Measurements from ENCODE around the gene IER2.
A peak's percentile ranks its signal among the peaks of the same experiment; 100 is the strongest.

The IER2 gene

GRCh38 chr19:13150187-13150930, at the start of gene IER2, which contains the start of gene STX10:
TSS of gene IER2 (plus strand) at chr19:13150411. CDS start at chr19:13153187, 2,776 bp downstream.
TSS of gene STX10 (minus strand) at chr19:13150375. CDS start at chr19:13150173, 202 bp downstream.
- peak; percentile 89 for DNase-seq (ENCODE audit: low read depth)

- DNase-seq (ENCODE audit: low read depth) = no peak
These were observed 49.2 kb upstream of the IER2 start for GRCh38 chr19:13100841-13101589.

- no peak for DNase-seq (ENCODE audit: low read depth)
These were observed 48.4 kb upstream of the IER2 start for GRCh38 chr19:13101590-13102415.

- DNase-seq (ENCODE audit: low read depth) = no peak
These were observed 47.9 kb upstream of the IER2 start for GRCh38 chr19:13102416-13102665.

GRCh38 chr19:13102666-13103580, 47.3 kb upstream of the IER2 start, which contains the start of gene LYL1:
TSS of gene LYL1 (minus strand) at chr19:13102858. CDS start at chr19:13101171, 1,687 bp downstream.
- no peak for DNase-seq (ENCODE audit: low read depth)

- no peak for DNase-seq (ENCODE audit: low read depth)
These were observed 46.4 kb upstream of the IER2 start for GRCh38 chr19:13103581-13104359.

GRCh38 chr19:13104360-13104847, 45.8 kb upstream of the IER2 start:
- DNase-seq (ENCODE audit: low read depth) = no peak

GRCh38 chr19:13104848-13105711, 45.1 kb upstream of the IER2 start:
- DNase-seq (ENCODE audit: low read depth) = no peak

GRCh38 chr19:13109361-13110098, 40.7 kb upstream of the IER2 start:
- DNase-seq (ENCODE audit: low read depth) = no peak

- DNase-seq (ENCODE audit: low read depth) = no peak
These were observed 40.1 kb upstream of the IER2 start for GRCh38 chr19:13110099-13110610.

GRCh38 chr19:13112555-13112954, 37.7 kb upstream of the IER2 start:
- no peak for DNase-seq (ENCODE audit: low read depth)

GRCh38 chr19:13115936-13116281, 34.3 kb upstream of the IER2 start:
- DNase-seq (ENCODE audit: low read depth) = no peak

- peak; percentile 81 for DNase-seq (ENCODE audit: low read depth)
These were observed 33.7 kb upstream of the IER2 start, which contains the start of gene TRMT1 for GRCh38 chr19:13116282-13117175. TSS of gene TRMT1 (minus strand) at chr19:13116740. CDS start at chr19:13116399, 341 bp downstream.

GRCh38 chr19:13117176-13117771, 32.9 kb upstream of the IER2 start:
- DNase-seq (ENCODE audit: low read depth) = no peak

GRCh38 chr19:13117772-13118423, 32.3 kb upstream of the IER2 start, which contains the start of gene NACC1:
TSS of gene NACC1 (plus strand) at chr19:13118264. CDS start at chr19:13135208, 16,944 bp downstream.
- peak; percentile 72 for DNase-seq (ENCODE audit: low read depth)

GRCh38 chr19:13118424-13119193, 31.6 kb upstream of the IER2 start:
- DNase-seq (ENCODE audit: low read depth) = no peak
